Naive thymus-derived CD8-positive, alpha-beta T cell (primary cell): ENCODE results near the gene CFAP54. TPM values are rescaled to one million over a fixed set of nuclear protein-coding genes. Genes with fewer than 3 reads are reported as not detected.

Source experiments
- polyA plus RNA-seq, 3 donors: library from polyadenylated mRNA; unstranded; fragments of 300-500 nt; fragmentation: Illumina TruSeq; gene quantifications; one replicate each; pipeline ENCODE4 v1.2.3, GENCODE V29; 2021
- total RNA-seq, 8 experiments: library from RNA in 2 of 8; stranded (reverse) in 2 of 8; gene quantifications; one replicate each; pipeline ENCODE4 v1.2.3 and lab custom pipeline; 2021 to 2026

The CFAP54 gene
- total and polyA plus RNA-seq, 5 experiments from 2014 or later: 0.49 to 0.82 TPM; not detected in 3

Other genes starting within 250 kb of the CFAP54 start
- gene CDK17, start 89.1 kb upstream of the CFAP54 start, total RNA-seq: 10 to 100 TPM; 73.2 to 75.6 TPM
- 10 to 100 TPM; 22.1 to 32.2 (median 26.6) TPM for gene CDK17, start 89.1 kb upstream of the CFAP54 start, polyA plus RNA-seq